Motor neuron (in vitro differentiated cells): Measurements from ENCODE around the gene CD177. TPM values are rescaled to one million over a fixed set of nuclear protein-coding genes. Genes with fewer than 3 reads are reported as not detected.

Source experiments
- ATAC-seq, 8 experiments: fragments of 200-7000 bp; cut with Tn5 transposase; replicated peaks in 6 of 8; 2 replicates each; pipeline ENCODE4 v1.8.0; 2021; ENCODE audit warnings: mild to moderate bottlenecking in 8 of 8, moderate library complexity in 8 of 8
- H3K27ac ChIP-seq, 2 donors: fragments of 250-450 bp; sonication (Bioruptor Pico); 2 replicates each; pipeline ENCODE4 v1.9.0; 2021; ENCODE audit warnings: antibody characterized with exemption in 2 of 2, mild to moderate bottlenecking in 2 of 2, moderate library complexity in 1 of 2
- H3K4me1 ChIP-seq, 2 donors: fragments of 250-450 bp; sonication (Bioruptor Pico); replicated peaks in 1 of 2; 2 replicates each; pipeline ENCODE4 v1.6.1; 2021; ENCODE audit warnings: antibody characterized with exemption in 2 of 2, mild to moderate bottlenecking in 2 of 2, moderate library complexity in 1 of 2
- H3K4me3 ChIP-seq, 5 donors: fragments of 250-450 bp; sonication (Bioruptor Pico); 2 replicates each; pipeline ENCODE4 v1.9.0; 2021; ENCODE audit warnings: antibody characterized with exemption in 5 of 5, mild to moderate bottlenecking in 5 of 5, moderate library complexity in 4 of 5
- WGBS, 10 experiments: fragments of 450-650 bp; shearing (Covaris generic); methylation state at CpG; one replicate each; pipeline ENCODE4 v1.0.0; 2022; 5-methylcytosine and 5-hydroxymethylcytosine counted together
- in situ Hi-C, 9 experiments: fragments of 400-800 bp; cut with MboI; loops; one replicate each; pipeline ENCODE4 v1.15.0; 2021; ENCODE audit warnings: low sequenced_read_pairs in 9 of 9, low pct_unique_long_range_greater_than_20kb in 2 of 9; ENCODE audit not compliant: unreplicated experiment in 9 of 9
- total RNA-seq, 8 experiments: library from RNA; unstranded; fragments of 300-600 nt; gene quantifications; 2 replicates each; pipeline versions ENCODE4 v1.2.3 to v1.2.4, GENCODE V29; 2022

Gene CD177
- total RNA-seq, 8 experiments from 2014 or later = 0.24 to 0.51 TPM; not detected in 6

- in situ Hi-C loops = loop anchor here in 1 of 9 experiments (25.0 kb wide), 1 partner anchor 169 kb away; no protein-coding TSS in a partner anchor
- no peak overlapping the region for H3K27ac ChIP-seq
- no peak overlapping the region for H3K4me3 ChIP-seq
- H3K4me1 ChIP-seq = no peaks in the 10 kb centered on the region
- 10 to 92% (median 85%) methylated on average over 2 to 11 of the region's 24 CpGs; no CpG with 5 or more reads in 4 of the 10 experiments for WGBS, 10 experiments
- ATAC-seq = no peak
These were observed 52.8 kb downstream of the CD177 start for GRCh38 chr19:43406297-43406696.

- H3K27ac ChIP-seq = no peak overlapping the region
- ATAC-seq = no peak
- H3K4me3 ChIP-seq = no peak overlapping the region
- WGBS, 10 experiments = 33 to 87% (median 73%) methylated on average over 1 to 17 of the region's 22 CpGs; no CpG with 5 or more reads in 3 of the 10 experiments
- no peaks in the 10 kb centered on the region for H3K4me1 ChIP-seq
- in situ Hi-C loops = loop anchor here in 1 of 9 experiments (25.0 kb wide), 1 partner anchor 170 kb away; no protein-coding TSS in a partner anchor
These were observed 54.0 kb downstream of the CD177 start for GRCh38 chr19:43407416-43408005.

GRCh38 chr19:43408043-43408442, 54.6 kb downstream of the CD177 start:
- Histone ChIP-seq H3K4me1 (no peaks in the 10 kb centered on the region), H3K4me3 (no peak overlapping the region), H3K27ac (no peak overlapping the region)
- in situ Hi-C loops = loop anchor here in 1 of 9 experiments (25.0 kb wide), 1 partner anchor 171 kb away; no protein-coding TSS in a partner anchor
- WGBS, 10 experiments = no CpG with 5 or more reads among the region's 34 CpGs
- ATAC-seq = no peak

- Histone ChIP-seq H3K4me1 (no peaks in the 10 kb centered on the region), H3K4me3 (no peak overlapping the region), H3K27ac (no peak overlapping the region)
- ATAC-seq = no peak
- in situ Hi-C loops = loop anchor here in 1 of 9 experiments (25.0 kb wide), 1 partner anchor 172 kb away; no protein-coding TSS in a partner anchor
- WGBS, 10 experiments = 12 to 100% (median 56%) methylated on average over 1 of the region's 1 CpG; no CpG with 5 or more reads in 2 of the 10 experiments
These were observed 55.9 kb downstream of the CD177 start for GRCh38 chr19:43409415-43409814.

GRCh38 chr19:43412441-43412840, 59.0 kb downstream of the CD177 start:
- WGBS, 10 experiments = 22 to 100% (median 57%) methylated on average over 1 to 5 of the region's 6 CpGs; no CpG with 5 or more reads in 3 of the 10 experiments
- in situ Hi-C loops = loop anchor here in 1 of 9 experiments (25.0 kb wide), 1 partner anchor 175 kb away; no protein-coding TSS in a partner anchor
- Histone ChIP-seq H3K27ac (no peak overlapping the region), H3K4me1 (no peaks in the 10 kb centered on the region), H3K4me3 (no peak overlapping the region)
- no peak for ATAC-seq

Other genes starting within 250 kb of the CD177 start
- under 1 TPM in 3 of 8 experiments, not detected in 5; 0.13 to 0.80 (median 0.47) TPM for gene PSG5, start 167.2 kb upstream of the CD177 start, total RNA-seq
- gene PSG4, start 148.0 kb upstream of the CD177 start, total RNA-seq = 1 to 10 TPM in 2 of 8 experiments, under 1 TPM in 2, not detected in 4; 0.21 to 2.2 (median 0.79) TPM
- under 1 TPM in 5 of 8 experiments, not detected in 3; 0.05 to 0.46 (median 0.38) TPM for gene PSG9, start 84.2 kb upstream of the CD177 start, total RNA-seq
- not detected for gene TEX101, start 61.2 kb downstream of the CD177 start, total RNA-seq
- 1 to 10 TPM in 6 of 8 experiments, under 1 TPM in 2; 0.31 to 4.6 (median 1.1) TPM for gene LYPD3, start 111.9 kb downstream of the CD177 start, total RNA-seq
- gene PHLDB3, start 151.1 kb downstream of the CD177 start, total RNA-seq = 10 to 100 TPM in 5 of 8 experiments, 1 to 10 TPM in 3; 3.9 to 17.7 (median 13.2) TPM
- gene ETHE1, start 173.5 kb downstream of the CD177 start, total RNA-seq = 10 to 100 TPM; 11.5 to 70.2 (median 22.1) TPM
- gene ZNF575, start 179.5 kb downstream of the CD177 start, total RNA-seq = 1 to 10 TPM in 4 of 8 experiments, under 1 TPM in 4; 0.46 to 2.4 (median 1.0) TPM
- gene XRCC1, start 221.8 kb downstream of the CD177 start, total RNA-seq = 10 to 100 TPM in 7 of 8 experiments, 1 to 10 TPM in 1; 7.2 to 62.1 (median 30.1) TPM
- 10 to 100 TPM in 2 of 8 experiments, 1 to 10 TPM in 5, under 1 TPM in 1; 0.64 to 22.4 (median 3.0) TPM for gene PINLYP, start 222.1 kb downstream of the CD177 start, total RNA-seq
- gene IRGQ, start 242.4 kb downstream of the CD177 start, total RNA-seq = 10 to 100 TPM; 17.2 to 46.5 (median 29.0) TPM
- 10 to 100 TPM in 5 of 8 experiments, 1 to 10 TPM in 3; 8.0 to 19.0 (median 11.8) TPM for gene ZNF576, start 242.9 kb downstream of the CD177 start, total RNA-seq